HCT116 (cell line): ENCODE results near the gene YTHDC2. TPM values are rescaled to one million over a fixed set of nuclear protein-coding genes. Genes with fewer than 3 reads are reported as not detected.

ENCODE experiments used
- ATAC-seq: fragments of 200-7000 bp; cut with Tn5 transposase; 2 replicates; pipeline ENCODE4 v1.9.1; 2020; ENCODE audit warnings: mild to moderate bottlenecking, moderate library complexity
- BruUV-seq: library from RNA; stranded (reverse); fragments of 400-500 nt; replicated peaks from 2 replicates; lab custom pipeline; 2021; lab: Mats Ljungman, UMichigan
- CTCF ChIA-PET: fragments of 300-600 bp; sonication (Branson Sonifier 250); formaldehyde crosslinking; loops from one replicate; lab custom pipeline; 2021; ENCODE audit warnings: antibody characterized with exemption; lab: Charles Lee
- POLR2A ChIA-PET: fragments of 300-600, 350-600 bp; sonication (Branson Sonifier 250); formaldehyde crosslinking; loops from one replicate; lab custom pipeline; 2021; ENCODE audit warnings: antibody characterized with exemption; lab: Charles Lee
- RAD21 ChIA-PET, 2 experiments: fragments of 300-600 bp; sonication (Branson Sonifier 250); formaldehyde crosslinking; loops; one replicate each; lab custom pipeline; 2023; ENCODE audit warnings: low total read pairs in 2 of 2; ENCODE audit not compliant: uncharacterized antibody in 2 of 2, unreplicated experiment in 2 of 2, low non-redundant PET in 1 of 2; lab: Charles Lee
- DNase-seq: peaks from one replicate; pipeline ENCODE4 v3.0.0-alpha.2; 2010; ENCODE audit warnings: low read depth, low spot score
- H2AFZ ChIP-seq: fragments of 200-600 bp; shearing (Covaris generic), sonication (generic); 2 replicates; pipeline ENCODE4 v1.6.1; 2017; ENCODE audit warnings: low read depth, mixed run types, mixed read lengths, antibody characterized with exemption, low read length; ENCODE audit not compliant: poor library complexity, severe bottlenecking
- H3K27ac ChIP-seq: 2 replicates; pipeline ENCODE4 v1.5.1; 2012; ENCODE audit warnings: low read depth, low read length
- H3K27me3 ChIP-seq: fragments of 200-600 bp; sonication (generic); 2 replicates; pipeline ENCODE4 v1.6.1; 2016; ENCODE audit warnings: mixed run types, low read length, mixed read lengths; ENCODE audit not compliant: insufficient read depth
- H3K36me3 ChIP-seq, 2 experiments: fragments of 200-500 bp in 1 of 2; fragments of 200-600 bp in 1 of 2; sonication (Bioruptor generic) in 1 of 2; sonication (generic) in 1 of 2; 2 replicates each; pipeline versions ENCODE4 v1.5.1 to v1.6.1; 2014 to 2016; ENCODE audit warnings: low read length in 2 of 2, inconsistent platforms in 1 of 2, mixed read lengths in 1 of 2, mixed run types in 1 of 2; ENCODE audit not compliant: insufficient read depth in 2 of 2, control insufficient read depth in 1 of 2
- H3K4me1 ChIP-seq, 2 experiments: fragments of 200-600 bp in 1 of 2; sonication (generic) in 1 of 2; 2 replicates each; pipeline versions ENCODE4 v1.5.1 to v1.6.1; 2012 to 2017; ENCODE audit warnings: low read length in 2 of 2, inconsistent platforms in 1 of 2, mild to moderate bottlenecking in 1 of 2, mixed read lengths in 1 of 2, mixed run types in 1 of 2, moderate library complexity in 1 of 2; ENCODE audit not compliant: insufficient read depth in 2 of 2, control insufficient read depth in 1 of 2
- H3K4me2 ChIP-seq: fragments of 200-600 bp; sonication (generic); 2 replicates; pipeline ENCODE4 v1.6.1; 2017; ENCODE audit warnings: mixed run types, low read length, mixed read lengths
- H3K4me3 ChIP-seq, 2 experiments: fragments of 200-600 bp in 1 of 2; sonication (generic) in 1 of 2; replicated peaks in 1 of 2; 2 replicates each; pipeline ENCODE4 v1.5.1; 2011 to 2016; ENCODE audit warnings: low read length in 2 of 2, control low read depth in 1 of 2, low read depth in 1 of 2, mild to moderate bottlenecking in 1 of 2, mixed read lengths in 1 of 2, mixed run types in 1 of 2
- H3K79me2 ChIP-seq: fragments of 200-600 bp; sonication (generic); 2 replicates; pipeline ENCODE4 v1.6.1; 2017; ENCODE audit warnings: mild to moderate bottlenecking, mixed run types, low read length, moderate library complexity, mixed read lengths; ENCODE audit not compliant: insufficient read depth
- H3K9ac ChIP-seq: fragments of 200-600 bp; sonication (generic); 2 replicates; pipeline ENCODE4 v1.6.1; 2016; ENCODE audit warnings: low read length, mixed read lengths
- H3K9me2 ChIP-seq: fragments of 200-600 bp; sonication (generic), shearing (Covaris generic); 2 replicates; pipeline ENCODE4 v1.6.1; 2017; ENCODE audit warnings: mixed run types, mild to moderate bottlenecking, moderate library complexity; ENCODE audit not compliant: insufficient read depth
- H3K9me3 ChIP-seq, 2 experiments: fragments of 200-500 bp in 1 of 2; fragments of 200-600 bp in 1 of 2; sonication (Bioruptor generic) in 1 of 2; sonication (generic) in 1 of 2; 2 replicates each; pipeline ENCODE4 v1.6.1; 2014 to 2017; ENCODE audit warnings: low read length in 2 of 2, mixed read lengths in 2 of 2, inconsistent platforms in 1 of 2, low read depth in 1 of 2, mild to moderate bottlenecking in 1 of 2, mixed run types in 1 of 2, moderate library complexity in 1 of 2; ENCODE audit not compliant: control insufficient read depth in 1 of 2, insufficient read depth in 1 of 2
- H4K20me1 ChIP-seq: fragments of 200-600 bp; sonication (generic), shearing (Covaris generic); 2 replicates; pipeline ENCODE4 v1.6.1; 2017; ENCODE audit warnings: mixed run types, mild to moderate bottlenecking, moderate library complexity; ENCODE audit not compliant: insufficient read depth
- CBX3 ChIP-seq: IDR thresholded peaks from 2 replicates; pipeline ENCODE4 v1.6.1; 2012; ENCODE audit warnings: low read depth
- CEBPB ChIP-seq: IDR thresholded peaks from 2 replicates; pipeline ENCODE4 v1.6.1; 2012; ENCODE audit warnings: low read depth
- EGR1 ChIP-seq: IDR thresholded peaks from 2 replicates; pipeline ENCODE4 v1.6.1; 2012; ENCODE audit warnings: low read depth
- FOSL1 ChIP-seq: IDR thresholded peaks from 2 replicates; pipeline ENCODE4 v1.6.1; 2012; ENCODE audit warnings: low read depth
- JUND ChIP-seq: IDR thresholded peaks from 2 replicates; pipeline ENCODE4 v1.6.1; 2012
- MAX ChIP-seq: IDR thresholded peaks from 2 replicates; pipeline ENCODE4 v1.6.1; 2012
- POLR2A ChIP-seq: IDR thresholded peaks from 2 replicates; pipeline ENCODE4 v1.7.0; 2011; ENCODE audit warnings: borderline replicate concordance; ENCODE audit not compliant: insufficient read depth, insufficient read length; ENCODE audit errors: extremely low read depth
- SIN3A ChIP-seq: IDR thresholded peaks from 2 replicates; pipeline ENCODE4 v1.6.1; 2012; ENCODE audit warnings: low read depth
- ZBTB33 ChIP-seq: IDR thresholded peaks from 2 replicates; pipeline ENCODE4 v1.6.1; 2011; ENCODE audit warnings: mild to moderate bottlenecking, low read length, moderate library complexity; ENCODE audit not compliant: insufficient replicate concordance; ENCODE audit errors: extremely low read depth
- ZFX ChIP-seq: fragments of 450-650 bp; IDR thresholded peaks from 2 replicates; pipeline ENCODE4 v1.6.1; 2017
- ZNF274 ChIP-seq: fragments of 200-500 bp; sonication (Bioruptor generic); IDR thresholded peaks from 2 replicates; pipeline ENCODE4 v1.6.1; 2014; ENCODE audit warnings: mild to moderate bottlenecking, low read depth, low read length, inconsistent platforms
- intact Hi-C: fragments of 100-400 bp; cut with micrococcal nuclease; formaldehyde crosslinking; loops from 2 replicates; pipeline ENCODE4 v1.10.0; 2022
- total RNA-seq: library from RNA; stranded (reverse); gene quantifications from one replicate; pipeline ENCODE4 v1.2.1, GENCODE V29; 2021; ENCODE audit not compliant: unreplicated experiment
- TF ChIP-seq, protein P1 (sequence below): IDR thresholded peaks from 2 replicates; pipeline ENCODE4 v1.6.1; 2012

YTHDC2 gene
- total RNA-seq, 1 experiment from 2014 or later = 22.2 TPM

DNA sequence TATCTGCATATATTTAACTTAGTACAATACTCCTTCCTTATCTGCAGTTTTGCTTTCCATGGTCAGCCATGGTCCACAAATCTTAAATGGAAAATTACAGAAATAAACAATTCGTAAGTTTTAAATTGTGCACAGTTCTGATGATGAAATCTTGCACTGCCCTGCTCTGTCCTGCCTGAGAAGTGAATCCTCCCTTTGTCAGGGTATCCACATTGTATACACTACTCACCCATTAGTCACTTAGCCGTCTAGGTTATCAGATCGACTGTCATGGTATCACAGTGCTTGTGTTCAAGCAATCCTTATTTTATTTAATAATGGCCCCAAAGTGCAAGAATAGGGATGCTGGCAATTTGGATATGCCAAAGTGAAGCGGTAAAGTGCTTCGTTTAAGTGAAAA is 8.3 kb upstream of the YTHDC2 start:
- Histone ChIP-seq H3K4me3 (no peak overlapping the region), H3K27me3 (no peaks in the 10 kb centered on the region), H3K9ac (no peak overlapping the region), H3K4me1 (no peaks in the 10 kb centered on the region), H3K79me2 (no peaks in the 10 kb centered on the region), H3K27ac (no peak overlapping the region), H3K4me2 (no peak overlapping the region), H3K36me3 (no peaks in the 10 kb centered on the region), H3K9me3 (no peaks in the 10 kb centered on the region), H2AFZ (no peak overlapping the region), H3K9me2 (no peaks in the 10 kb centered on the region), H4K20me1 (no peaks in the 10 kb centered on the region)
- BruUV-seq = no TSS peak
- DNase-seq (no peak), ATAC-seq (no peak)
- intact Hi-C loops = no loop called here
- POLR2A ChIA-PET = no interaction called here
- TF ChIP-seq EGR1 = no peak
- no peak for TF ChIP-seq ZNF274
- TF ChIP-seq FOSL1 = no peak
- no peak for TF ChIP-seq MAX
- TF ChIP-seq, protein P1, sequence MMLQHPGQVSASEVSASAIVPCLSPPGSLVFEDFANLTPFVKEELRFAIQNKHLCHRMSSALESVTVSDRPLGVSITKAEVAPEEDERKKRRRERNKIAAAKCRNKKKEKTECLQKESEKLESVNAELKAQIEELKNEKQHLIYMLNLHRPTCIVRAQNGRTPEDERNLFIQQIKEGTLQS = no peak
- TF ChIP-seq SIN3A = no peak
- TF ChIP-seq CEBPB = no peak
- no peak for TF ChIP-seq POLR2A
- TF ChIP-seq ZBTB33 = no peak
- no peak for TF ChIP-seq ZFX
- TF ChIP-seq CBX3 = no peak
- no peak for TF ChIP-seq JUND
- RAD21 ChIA-PET = no interaction called here
- CTCF ChIA-PET = no interaction called here
